SK-N-DZ (cell line): ENCODE data around the gene PFKL.
"Not testable (repeated sequence)": the region's sequence is repeated elsewhere in the genome, so short reads cannot be mapped to it uniquely, and the experiment has no call there.

ENCODE experiments used
- DNase-seq: peaks from one replicate; pipeline ENCODE4 v3.0.0-alpha.2; 2015; ENCODE audit warnings: low spot score

The PFKL gene

GRCh38 chr21:44275041-44275440, 24.8 kb upstream of the PFKL start:
- no peak for DNase-seq

- DNase-seq, result no peak
Measured at GRCh38 chr21:44279354-44280260, 20.2 kb upstream of the PFKL start.

DNA sequence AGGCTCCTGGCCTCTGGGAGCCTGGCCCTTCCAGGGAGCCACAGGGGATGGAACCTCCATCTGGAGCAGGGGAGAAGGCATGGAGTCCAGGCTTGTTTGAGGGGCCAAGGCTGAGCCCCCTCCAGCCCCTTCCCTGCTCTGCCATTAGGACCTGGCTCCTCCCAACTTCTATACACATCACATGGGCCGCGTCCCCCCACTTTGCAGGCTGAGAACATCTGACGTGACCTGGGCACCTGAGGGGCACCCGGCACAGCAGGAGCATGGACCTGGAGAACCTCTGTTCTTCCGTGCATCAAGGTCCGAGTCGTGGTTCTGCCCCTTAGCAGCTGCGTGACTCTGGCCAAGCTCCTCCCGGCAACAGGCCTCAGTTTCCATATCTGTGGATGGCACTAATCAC, 18.1 kb upstream of the PFKL start:
- no peak for DNase-seq

- no peak for DNase-seq
Measured at GRCh38 chr21:44282370-44282769, 17.5 kb upstream of the PFKL start.

DNA sequence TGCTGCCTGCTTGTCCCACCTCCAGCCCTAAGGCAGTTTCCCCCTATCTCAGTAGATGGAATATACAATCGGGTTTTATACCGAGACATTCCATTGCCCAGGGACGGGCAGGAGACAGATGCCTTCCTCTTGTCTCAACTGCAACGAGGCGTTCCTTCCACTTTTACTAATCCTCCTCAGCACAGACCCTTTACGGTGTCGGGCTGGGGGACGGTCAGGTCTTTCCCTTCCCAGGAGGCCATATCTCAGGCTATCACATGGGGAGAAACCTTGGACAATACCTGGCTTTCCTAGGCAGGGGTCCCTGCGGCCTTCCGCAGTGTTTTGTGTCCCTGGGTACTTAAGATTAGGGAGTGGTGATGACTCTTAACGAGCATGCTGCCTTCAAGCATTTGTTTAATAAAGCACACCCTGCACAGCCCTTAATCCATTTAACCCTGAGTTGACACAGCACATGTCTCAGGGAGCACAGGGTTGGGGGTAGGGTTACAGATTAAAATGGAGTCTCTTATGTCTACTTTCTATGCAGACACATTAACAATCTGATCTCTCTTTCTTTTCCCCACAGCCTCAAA, 16.6 kb upstream of the PFKL start:
- not testable (repeated sequence) for DNase-seq

DNA sequence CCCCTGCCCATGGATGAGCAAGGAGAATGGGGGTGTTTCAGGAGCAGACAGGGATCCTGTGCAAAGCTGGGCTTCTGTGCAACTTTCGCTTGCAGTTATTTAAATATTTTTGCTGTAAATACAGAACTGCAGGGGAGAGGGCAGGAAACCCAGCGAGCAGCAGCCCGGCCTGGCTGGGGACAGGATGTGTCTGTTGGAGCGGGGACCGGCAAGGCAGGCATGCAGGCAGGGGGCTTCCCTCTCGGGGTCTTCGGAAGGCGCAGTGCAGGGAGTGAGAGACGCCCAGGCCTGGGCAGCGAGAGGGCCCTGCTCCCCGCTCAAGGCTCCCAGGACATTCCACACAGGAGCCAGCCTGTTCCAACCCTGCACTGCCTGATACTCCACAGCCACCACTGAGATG, 15.9 kb upstream of the PFKL start:
- no peak for DNase-seq

DNA sequence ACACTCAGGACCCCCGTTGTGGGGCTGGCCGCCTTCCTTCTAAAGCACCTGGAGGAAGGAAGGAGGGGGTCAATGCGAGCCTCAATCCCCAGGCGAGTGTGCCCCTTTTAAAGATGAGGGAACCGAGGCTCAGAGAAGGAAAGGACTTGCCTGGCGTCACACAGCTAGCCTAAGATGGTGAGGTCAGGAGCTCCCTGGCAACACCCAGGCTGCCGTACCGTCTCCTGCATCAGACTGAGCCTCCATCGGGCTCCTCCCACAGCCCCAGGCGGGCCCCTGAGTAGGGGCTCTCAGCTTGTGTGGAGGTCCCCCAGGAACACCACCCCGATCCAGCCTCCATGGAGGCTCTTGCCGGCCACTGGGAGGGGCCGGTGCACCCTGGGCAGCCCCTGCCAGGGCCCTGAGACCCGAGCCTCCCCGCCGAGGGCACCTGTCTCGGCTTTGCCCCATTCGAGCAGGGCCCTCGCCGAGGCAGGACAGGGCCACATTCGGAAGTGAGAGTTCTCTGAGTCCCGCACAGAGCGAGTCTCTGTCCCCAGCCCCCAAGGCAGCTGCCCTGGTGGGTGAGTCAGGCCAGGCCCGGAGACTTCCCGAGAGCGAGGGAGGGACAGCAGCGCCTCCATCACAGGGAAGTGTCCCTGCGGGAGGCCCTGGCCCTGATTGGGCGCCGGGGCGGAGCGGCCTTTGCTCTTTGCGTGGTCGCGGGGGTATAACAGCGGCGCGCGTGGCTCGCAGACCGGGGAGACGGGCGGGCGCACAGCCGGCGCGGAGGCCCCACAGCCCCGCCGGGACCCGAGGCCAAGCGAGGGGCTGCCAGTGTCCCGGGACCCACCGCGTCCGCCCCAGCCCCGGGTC, 14.5 kb upstream of the PFKL start, which contains the start of gene AIRE:
Gene AIRE, plus strand, starts transcription at position 739 of the 855 bp plus-strand sequence. CDS start 131 bp downstream, outside the sequence.
- DNase-seq, result no peak

DNA sequence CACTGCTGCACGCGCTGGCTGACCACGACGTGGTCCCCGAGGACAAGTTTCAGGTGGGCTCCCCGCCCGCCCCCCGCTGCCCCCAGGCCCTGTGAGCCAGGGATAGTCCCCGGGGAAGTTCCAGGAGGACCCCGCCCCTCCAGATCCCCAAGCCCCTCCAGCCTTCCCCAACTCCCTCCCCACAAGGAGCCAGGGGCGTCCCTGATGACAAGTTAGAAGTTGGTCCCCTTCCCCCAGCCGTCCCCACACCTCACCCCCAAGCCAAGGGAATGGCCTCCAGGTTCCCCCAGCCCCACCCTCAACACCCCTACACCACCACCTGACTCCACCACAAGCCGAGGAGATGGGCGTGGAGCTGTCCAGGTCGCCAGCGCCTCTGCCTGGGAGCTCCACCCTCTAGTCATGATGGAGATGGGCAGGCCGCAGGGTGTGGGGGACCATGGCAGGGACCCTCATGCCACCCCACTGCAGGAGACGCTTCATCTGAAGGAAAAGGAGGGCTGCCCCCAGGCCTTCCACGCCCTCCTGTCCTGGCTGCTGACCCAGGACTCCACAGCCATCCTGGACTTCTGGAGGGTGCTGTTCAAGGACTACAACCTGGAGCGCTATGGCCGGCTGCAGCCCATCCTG, 13.7 kb upstream of the PFKL start:
- DNase-seq, result no peak

GRCh38 chr21:44286716-44287632, 12.9 kb upstream of the PFKL start:
- DNase-seq, result no peak

DNA sequence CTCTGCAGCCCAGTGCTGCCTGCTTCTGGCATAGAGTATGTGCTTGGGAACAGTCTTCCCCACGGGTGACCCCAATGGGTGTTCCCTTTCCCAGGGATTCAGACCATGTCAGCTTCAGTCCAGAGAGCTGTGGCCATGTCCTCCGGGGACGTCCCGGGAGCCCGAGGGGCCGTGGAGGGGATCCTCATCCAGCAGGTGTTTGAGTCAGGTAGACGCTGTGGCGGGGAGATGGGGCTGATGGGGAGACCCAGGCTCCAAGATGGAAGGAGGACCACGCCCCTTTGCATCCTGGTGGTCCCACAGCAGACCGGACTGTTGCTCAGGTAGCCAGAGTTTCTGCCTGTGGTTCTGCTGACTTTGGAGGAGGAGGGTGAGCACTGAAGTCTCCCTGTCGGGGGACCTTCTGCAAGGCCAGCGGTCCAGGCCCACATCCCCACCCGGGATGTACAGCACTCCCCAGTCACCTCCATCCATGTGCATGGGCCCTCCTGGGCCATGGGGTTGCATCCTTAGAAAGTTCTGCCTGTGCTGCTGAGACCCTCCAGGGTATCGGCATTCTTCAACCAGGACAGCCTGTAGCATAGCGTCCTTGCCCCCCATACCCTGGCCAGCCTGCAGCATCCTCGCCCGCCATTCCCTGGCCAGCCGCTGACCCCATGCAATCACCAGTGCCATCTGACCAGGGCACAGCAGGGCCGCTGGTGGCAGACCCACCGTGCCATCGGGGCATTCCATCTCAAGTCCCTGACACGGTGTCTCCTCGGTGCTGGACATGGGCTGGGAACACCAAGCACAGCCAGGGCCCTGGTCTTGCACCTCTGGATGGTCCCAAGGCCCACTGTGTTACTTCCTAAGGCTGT, 11.4 kb upstream of the PFKL start:
- DNase-seq, result no peak

DNA sequence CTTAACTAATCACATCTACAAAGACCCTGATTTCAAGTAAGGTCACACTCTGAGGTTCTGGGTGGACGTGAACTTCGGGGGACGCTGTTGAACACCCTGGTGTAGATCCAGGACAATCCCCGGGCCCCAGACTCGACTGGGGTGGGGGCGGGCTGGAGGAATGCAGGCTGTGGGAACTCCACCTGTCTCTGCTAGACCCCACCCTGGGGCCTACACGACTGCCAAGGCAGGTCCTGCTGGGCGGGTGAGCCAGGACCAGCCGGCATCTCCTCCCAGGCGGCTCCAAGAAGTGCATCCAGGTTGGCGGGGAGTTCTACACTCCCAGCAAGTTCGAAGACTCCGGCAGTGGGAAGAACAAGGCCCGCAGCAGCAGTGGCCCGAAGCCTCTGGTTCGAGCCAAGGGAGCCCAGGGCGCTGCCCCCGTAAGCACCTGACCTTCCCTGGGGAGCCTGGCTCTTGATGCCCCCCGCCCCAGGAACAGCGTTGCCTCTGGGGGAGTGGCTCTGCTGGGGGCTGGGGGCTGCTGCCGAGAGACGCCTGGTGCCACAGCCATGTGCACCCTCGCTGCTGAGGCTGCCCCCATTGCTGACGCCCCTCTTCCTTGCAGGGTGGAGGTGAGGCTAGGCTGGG, 10.4 kb upstream of the PFKL start:
- no peak for DNase-seq

DNA sequence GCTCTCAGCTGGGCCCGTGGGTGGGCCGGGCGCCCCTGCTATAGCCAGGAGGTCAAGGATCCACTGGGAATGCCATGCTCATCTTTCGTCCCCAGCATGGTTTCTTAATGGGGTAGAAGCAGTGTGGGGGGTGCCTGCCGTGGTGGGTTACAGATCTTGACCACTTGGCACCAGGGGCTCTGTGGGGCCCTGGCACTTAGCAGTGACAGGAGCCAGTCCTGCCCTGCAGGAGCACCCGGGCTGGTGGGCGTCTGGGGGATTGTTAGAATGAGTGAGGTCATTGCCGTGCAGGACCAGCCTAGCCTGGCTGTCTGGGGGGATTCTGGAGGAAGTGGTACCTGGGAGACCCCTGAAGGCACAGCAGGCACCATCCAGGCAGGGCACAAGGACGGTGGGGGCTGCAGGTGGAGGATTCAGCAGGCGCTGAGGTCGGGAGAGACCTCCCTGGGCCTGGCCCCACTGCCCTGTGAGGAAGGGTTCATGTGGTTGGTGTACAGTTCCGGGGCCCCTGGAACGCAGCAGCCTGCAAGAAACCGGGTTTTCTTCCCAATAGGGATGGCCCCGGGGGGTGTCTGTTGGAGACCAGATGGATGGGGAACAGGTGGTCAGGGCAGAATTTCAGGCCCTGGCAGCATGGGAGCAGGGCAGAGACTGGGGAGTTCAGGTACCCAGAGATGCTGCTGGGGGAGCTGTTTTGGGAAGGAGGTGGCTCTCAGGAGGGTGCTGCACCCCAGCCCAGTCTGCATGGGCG, 9.4 kb upstream of the PFKL start:
- DNase-seq, result no peak

GRCh38 chr21:44291078-44291935, 8.5 kb upstream of the PFKL start:
- DNase-seq, result no peak

DNA sequence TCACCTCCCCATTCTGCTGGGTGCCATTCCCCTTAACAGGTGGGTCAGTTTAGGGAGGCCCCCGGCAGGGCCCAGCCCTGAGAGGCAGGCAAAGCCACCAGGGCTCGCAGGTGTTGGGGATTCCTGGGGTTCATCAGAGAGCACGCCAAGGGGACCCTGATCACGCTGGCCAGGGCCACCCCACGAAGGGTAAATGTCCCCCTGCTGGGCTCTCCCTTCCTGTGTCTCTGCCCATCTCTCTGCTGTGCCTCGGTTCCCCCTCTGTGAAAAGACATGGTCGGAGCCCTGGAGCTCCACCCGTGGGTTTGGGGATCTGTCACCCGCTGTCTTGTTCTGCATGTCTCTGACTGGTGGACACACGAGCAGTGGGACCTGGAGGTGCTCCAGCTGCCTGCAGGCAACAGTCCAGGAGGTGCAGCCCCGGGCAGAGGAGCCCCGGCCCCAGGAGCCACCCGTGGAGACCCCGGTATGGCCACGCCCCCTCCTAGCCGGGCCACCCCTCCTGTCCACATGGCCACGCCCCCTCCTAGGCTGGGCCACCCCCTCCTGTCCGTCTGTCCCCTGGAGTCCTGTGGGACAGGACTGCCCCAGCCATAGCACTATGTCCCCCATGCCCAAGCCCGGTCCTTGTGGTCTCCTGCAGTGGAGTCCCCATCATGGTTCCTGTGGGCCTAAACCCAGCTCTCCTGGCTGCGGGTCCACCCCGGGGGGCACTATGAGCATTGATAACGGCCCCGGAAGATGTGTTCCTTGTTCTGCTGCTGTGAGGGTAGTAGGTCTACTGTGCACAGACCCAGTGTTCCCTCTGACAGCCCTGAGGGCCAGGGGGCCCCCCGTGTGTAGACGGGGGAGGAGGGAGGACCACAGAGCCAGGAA, 7.7 kb upstream of the PFKL start:
- no peak for DNase-seq

- DNase-seq, result no peak
Measured at GRCh38 chr21:44292812-44293195, 7.0 kb upstream of the PFKL start.

DNA sequence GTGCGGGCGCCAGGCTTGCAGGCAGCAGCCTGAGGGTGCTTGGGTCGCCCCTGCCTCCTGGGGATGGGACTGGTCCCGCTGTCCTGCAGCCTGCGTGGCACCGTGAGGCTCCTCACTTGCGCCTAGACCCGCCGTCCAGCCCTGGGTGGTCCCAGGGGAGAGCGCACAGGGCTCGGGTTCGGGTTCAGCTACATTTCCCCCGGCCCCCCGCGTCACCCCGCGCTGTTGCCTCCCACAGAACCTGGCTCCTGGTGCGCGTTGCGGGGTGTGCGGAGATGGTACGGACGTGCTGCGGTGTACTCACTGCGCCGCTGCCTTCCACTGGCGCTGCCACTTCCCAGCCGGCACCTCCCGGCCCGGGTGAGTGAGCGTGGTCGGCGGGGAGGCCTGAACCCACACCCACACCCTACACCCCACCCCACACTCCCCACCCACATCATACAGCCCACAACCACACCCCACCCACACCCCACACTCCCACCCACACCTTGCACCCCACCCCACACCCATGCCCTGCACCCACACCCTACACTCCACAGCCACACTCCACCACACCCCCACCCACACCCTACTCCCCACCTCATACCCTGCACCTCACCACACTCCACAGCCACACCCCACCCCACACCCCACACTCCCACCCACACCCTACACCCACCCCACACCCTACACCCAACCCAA, 6.2 kb upstream of the PFKL start:
- DNase-seq, result no peak
